Measurements from ENCODE around the gene UBE3B. TPM values are rescaled to one million over a fixed set of nuclear protein-coding genes. Genes with fewer than 3 reads are reported as not detected.

UBE3B gene
- total and polyA plus RNA-seq, 2 donors (not counting 1 experiment from before 2014, with no cell fraction given): 27.2 to 49.7 TPM

DNA sequence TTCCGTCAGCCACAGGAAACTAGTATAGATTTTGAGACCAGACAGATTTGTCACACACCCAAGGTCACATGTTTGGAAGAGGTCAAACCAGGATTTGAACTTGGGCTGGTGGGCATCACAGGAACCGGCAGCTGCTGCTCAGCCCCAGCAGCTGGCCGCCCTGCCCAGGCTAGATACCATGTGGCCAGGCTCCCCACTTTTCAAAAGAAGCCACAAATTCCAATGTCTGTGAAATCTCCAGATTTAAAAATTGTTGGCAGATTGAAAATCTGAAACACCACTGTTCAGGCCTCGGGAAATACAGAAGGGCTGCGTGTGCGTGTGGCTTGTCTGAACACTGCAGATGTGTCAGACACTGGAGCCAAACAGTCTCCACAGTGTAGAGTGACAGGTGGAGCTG is 65.4 kb downstream of the UBE3B start:
- peaks cover 2% of the 10 kb centered on the region for H3K27me3 ChIP-seq (ENCODE audit: control insufficient read depth, insufficient read depth, low read length)
- DNase-seq (ENCODE audit: low read depth in 2 of 2): no peak
- H2AFZ ChIP-seq (ENCODE audit: low read length): no peak overlapping the region
- peaks cover 8% of the 10 kb centered on the region for H3K4me1 ChIP-seq (ENCODE audit: control insufficient read depth, extremely low read depth, insufficient read depth, low read length)
- no peaks in the 10 kb centered on the region for H4K20me1 ChIP-seq (ENCODE audit: control insufficient read depth, extremely low read depth, insufficient read depth, low read length)
- H3K27ac ChIP-seq (ENCODE audit: insufficient read depth, low read length): no peak overlapping the region
- H3K4me2 ChIP-seq (ENCODE audit: extremely low read depth, insufficient read depth, low read length): no peak overlapping the region
- no peaks in the 10 kb centered on the region for H3K79me2 ChIP-seq (ENCODE audit: control insufficient read depth, insufficient read depth, low read length)
- H3K36me3 ChIP-seq (ENCODE audit: control insufficient read depth, insufficient read depth, low read length): no peaks in the 10 kb centered on the region
- no peak for TF ChIP-seq EZH2 (IDR thresholded peaks at IDR 0.05; ENCODE audit: low read length, missing control alignments)
- TF ChIP-seq, protein P1, sequence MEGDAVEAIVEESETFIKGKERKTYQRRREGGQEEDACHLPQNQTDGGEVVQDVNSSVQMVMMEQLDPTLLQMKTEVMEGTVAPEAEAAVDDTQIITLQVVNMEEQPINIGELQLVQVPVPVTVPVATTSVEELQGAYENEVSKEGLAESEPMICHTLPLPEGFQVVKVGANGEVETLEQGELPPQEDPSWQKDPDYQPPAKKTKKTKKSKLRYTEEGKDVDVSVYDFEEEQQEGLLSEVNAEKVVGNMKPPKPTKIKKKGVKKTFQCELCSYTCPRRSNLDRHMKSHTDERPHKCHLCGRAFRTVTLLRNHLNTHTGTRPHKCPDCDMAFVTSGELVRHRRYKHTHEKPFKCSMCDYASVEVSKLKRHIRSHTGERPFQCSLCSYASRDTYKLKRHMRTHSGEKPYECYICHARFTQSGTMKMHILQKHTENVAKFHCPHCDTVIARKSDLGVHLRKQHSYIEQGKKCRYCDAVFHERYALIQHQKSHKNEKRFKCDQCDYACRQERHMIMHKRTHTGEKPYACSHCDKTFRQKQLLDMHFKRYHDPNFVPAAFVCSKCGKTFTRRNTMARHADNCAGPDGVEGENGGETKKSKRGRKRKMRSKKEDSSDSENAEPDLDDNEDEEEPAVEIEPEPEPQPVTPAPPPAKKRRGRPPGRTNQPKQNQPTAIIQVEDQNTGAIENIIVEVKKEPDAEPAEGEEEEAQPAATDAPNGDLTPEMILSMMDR (conservative IDR thresholded peaks at IDR 0.05 in 1 of 2, IDR thresholded peaks at IDR 0.05 in 1 of 2; ENCODE audit: low read depth in 1 of 2, low read length in 2 of 2): no peak
- H3K9me3 ChIP-seq (ENCODE audit: control insufficient read depth, insufficient read depth, low read depth, low read length): no peaks in the 10 kb centered on the region
- H3K9ac ChIP-seq (ENCODE audit: insufficient read depth, low read length): no peak overlapping the region
- H3K4me3 ChIP-seq (replicated peaks in 1 of 4; ENCODE audit: control extremely low read depth in 1 of 4, insufficient read depth in 1 of 4, low read depth in 3 of 4, low read length in 4 of 4): no peak overlapping the region

DNA sequence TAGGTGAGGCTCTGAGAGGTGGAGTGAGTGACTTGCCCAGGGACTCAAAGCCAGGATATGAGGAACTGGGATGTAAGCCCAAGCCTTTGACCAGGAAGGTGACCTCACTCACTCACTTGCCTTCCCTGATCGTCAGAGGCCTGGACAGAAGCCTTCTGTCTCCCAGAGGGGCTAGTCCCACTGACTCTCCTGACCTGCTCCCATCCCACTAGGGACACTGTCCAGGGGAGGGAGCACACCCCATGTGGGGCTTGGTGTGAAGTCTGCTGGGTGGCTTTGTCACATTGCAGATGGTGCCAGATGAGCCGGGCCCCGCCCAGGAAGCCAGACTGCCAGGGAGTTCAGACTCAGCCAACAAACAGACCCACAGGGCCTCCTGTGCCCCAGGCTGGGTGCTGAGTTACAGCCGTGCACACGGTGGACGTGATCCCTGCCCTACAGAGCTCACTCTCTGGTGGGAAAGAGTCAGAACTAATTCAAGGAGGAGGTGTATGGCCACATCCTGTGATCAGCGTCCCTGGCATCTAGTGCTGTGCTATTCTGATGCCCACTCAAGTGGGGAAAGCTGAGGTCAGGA is 67.6 kb downstream of the UBE3B start:
- no peak overlapping the region for H2AFZ ChIP-seq (ENCODE audit: low read length)
- DNase-seq (ENCODE audit: low read depth in 2 of 2): peak; percentile 31 to 36
- no peak overlapping the region for H3K4me2 ChIP-seq (ENCODE audit: extremely low read depth, insufficient read depth, low read length)

DNA sequence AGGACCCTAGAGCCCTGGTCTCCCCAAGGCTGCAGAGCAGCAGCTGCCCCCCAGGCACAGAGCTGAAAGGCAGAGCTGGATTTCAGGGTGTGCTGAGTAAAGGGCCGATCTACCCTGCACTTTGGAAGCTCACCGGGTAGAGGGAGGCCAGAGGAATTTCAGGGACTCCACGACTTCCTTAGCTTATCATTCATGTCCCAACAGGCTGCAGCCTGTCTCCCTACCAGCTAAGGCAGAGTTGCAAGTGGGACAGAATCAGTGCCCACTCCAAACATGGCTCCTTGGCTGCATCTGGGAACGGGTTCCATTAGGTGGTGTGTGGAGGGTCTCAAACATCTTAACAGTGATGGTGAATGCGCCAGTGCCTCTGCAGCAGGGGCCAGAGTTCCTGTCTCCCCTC is 68.4 kb downstream of the UBE3B start:
- no peak overlapping the region for H3K27ac ChIP-seq (ENCODE audit: insufficient read depth, low read length)
- no peak overlapping the region for H3K4me3 ChIP-seq (replicated peaks in 1 of 4; ENCODE audit: control extremely low read depth in 1 of 4, insufficient read depth in 1 of 4, low read depth in 3 of 4, low read length in 4 of 4)
- H3K27me3 ChIP-seq (ENCODE audit: control insufficient read depth, insufficient read depth, low read length): peaks cover 19% of the 10 kb centered on the region
- peaks cover 8% of the 10 kb centered on the region for H3K4me1 ChIP-seq (ENCODE audit: control insufficient read depth, extremely low read depth, insufficient read depth, low read length)
- no peak overlapping the region for H3K4me2 ChIP-seq (ENCODE audit: extremely low read depth, insufficient read depth, low read length)
- H3K36me3 ChIP-seq (ENCODE audit: control insufficient read depth, insufficient read depth, low read length): no peaks in the 10 kb centered on the region
- H3K9ac ChIP-seq (ENCODE audit: insufficient read depth, low read length): no peak overlapping the region
- TF ChIP-seq, protein P1 (conservative IDR thresholded peaks at IDR 0.05 in 1 of 2, IDR thresholded peaks at IDR 0.05 in 1 of 2; ENCODE audit: low read depth in 1 of 2, low read length in 2 of 2): no peak
- no peaks in the 10 kb centered on the region for H3K79me2 ChIP-seq (ENCODE audit: control insufficient read depth, insufficient read depth, low read length)
- no peak overlapping the region for H2AFZ ChIP-seq (ENCODE audit: low read length)
- no peak for DNase-seq (ENCODE audit: low read depth in 2 of 2)
- H4K20me1 ChIP-seq (ENCODE audit: control insufficient read depth, extremely low read depth, insufficient read depth, low read length): no peaks in the 10 kb centered on the region
- H3K9me3 ChIP-seq (ENCODE audit: control insufficient read depth, insufficient read depth, low read depth, low read length): no peaks in the 10 kb centered on the region

More for the DNA sequence above, 67.6 kb downstream of the UBE3B start:
- no peak overlapping the region for H3K27ac ChIP-seq (ENCODE audit: insufficient read depth, low read length)
- H3K4me1 ChIP-seq (ENCODE audit: control insufficient read depth, extremely low read depth, insufficient read depth, low read length): peaks cover 8% of the 10 kb centered on the region
- no peaks in the 10 kb centered on the region for H3K79me2 ChIP-seq (ENCODE audit: control insufficient read depth, insufficient read depth, low read length)
- H4K20me1 ChIP-seq (ENCODE audit: control insufficient read depth, extremely low read depth, insufficient read depth, low read length): no peaks in the 10 kb centered on the region
- no peaks in the 10 kb centered on the region for H3K36me3 ChIP-seq (ENCODE audit: control insufficient read depth, insufficient read depth, low read length)
- no peak overlapping the region for H3K4me3 ChIP-seq (replicated peaks in 1 of 4; ENCODE audit: control extremely low read depth in 1 of 4, insufficient read depth in 1 of 4, low read depth in 3 of 4, low read length in 4 of 4)
- H3K9ac ChIP-seq (ENCODE audit: insufficient read depth, low read length): no peak overlapping the region
- H3K9me3 ChIP-seq (ENCODE audit: control insufficient read depth, insufficient read depth, low read depth, low read length): no peaks in the 10 kb centered on the region
- no peak for TF ChIP-seq EZH2 (IDR thresholded peaks at IDR 0.05; ENCODE audit: low read length, missing control alignments)
- TF ChIP-seq, protein P1 (conservative IDR thresholded peaks at IDR 0.05 in 1 of 2, IDR thresholded peaks at IDR 0.05 in 1 of 2; ENCODE audit: low read depth in 1 of 2, low read length in 2 of 2): no peak
- peaks cover 15% of the 10 kb centered on the region for H3K27me3 ChIP-seq (ENCODE audit: control insufficient read depth, insufficient read depth, low read length)

All from fibroblast of lung (primary cell).